Neural progenitor cell (in vitro differentiated cells): ENCODE measurements around the gene CYFIP1.

Experiments used
- CTCF ChIP-seq: fragments of 200-600 bp; sonication (generic); IDR thresholded peaks from 2 replicates; pipeline ENCODE4 v1.5.1; 2017; ENCODE audit warnings: antibody characterized with exemption, mild to moderate bottlenecking
- EZH2 ChIP-seq: fragments of 200-600 bp; sonication (generic); IDR thresholded peaks from 2 replicates; pipeline ENCODE4 v1.6.1; 2017; ENCODE audit warnings: antibody characterized with exemption, mild to moderate bottlenecking, moderate library complexity

GRCh38 chr15:22955544-22956119 lies 24.5 kb downstream of the CYFIP1 start:
- TF ChIP-seq CTCF = no peak
- TF ChIP-seq EZH2 = no peak
